A673 (cell line): ENCODE results near the gene EMID1. TPM values are rescaled to one million over a fixed set of nuclear protein-coding genes. Genes with fewer than 3 reads are reported as not detected.

Experiments used
- BruUV-seq: library from RNA; stranded (reverse); fragments of 400-500 nt; replicated peaks from 2 replicates; lab custom pipeline; 2021; lab: Mats Ljungman, UMichigan
- CTCF ChIA-PET: fragments of 300-600 bp; sonication (Branson Sonifier 250); formaldehyde crosslinking; loops from one replicate; lab custom pipeline; 2022; ENCODE audit warnings: antibody characterized with exemption; lab: Charles Lee
- POLR2A ChIA-PET: fragments of 300-600 bp; sonication (Branson Sonifier 250); formaldehyde crosslinking; loops from one replicate; lab custom pipeline; 2022; ENCODE audit warnings: antibody characterized with exemption; ENCODE audit not compliant: low non-redundant PET; lab: Charles Lee
- DNase-seq: peaks from one replicate; pipeline ENCODE4 v3.0.0-alpha.2; 2015; ENCODE audit warnings: low spot score
- H3K27ac ChIP-seq: fragments of 200-600 bp; sonication (generic); 2 replicates; pipeline ENCODE4 v1.5.1; 2016; ENCODE audit warnings: mixed run types, low read depth, mild to moderate bottlenecking, mixed read lengths, antibody characterized with exemption, low read length; ENCODE audit not compliant: poor library complexity, severe bottlenecking
- H3K27me3 ChIP-seq: fragments of 200-600 bp; sonication (generic); replicated peaks from 2 replicates; pipeline ENCODE4 v1.6.1; 2017; ENCODE audit warnings: mixed run types, low read depth, mild to moderate bottlenecking, mixed read lengths, antibody characterized with exemption, low read length; ENCODE audit not compliant: insufficient read depth, poor library complexity
- H3K36me3 ChIP-seq: fragments of 200-600 bp; sonication (generic); 2 replicates; pipeline ENCODE4 v1.6.1; 2016; ENCODE audit warnings: mixed run types, mild to moderate bottlenecking, mixed read lengths, antibody characterized with exemption, low read length; ENCODE audit not compliant: insufficient read depth, poor library complexity, severe bottlenecking
- H3K4me1 ChIP-seq: fragments of 200-600 bp; sonication (generic); 2 replicates; pipeline ENCODE4 v1.6.1; 2017; ENCODE audit warnings: mixed run types, mild to moderate bottlenecking, mixed read lengths, antibody characterized with exemption, low read length; ENCODE audit not compliant: insufficient read depth, poor library complexity, severe bottlenecking
- H3K4me3 ChIP-seq: fragments of 200-600 bp; sonication (generic); 2 replicates; pipeline ENCODE4 v1.5.1; 2016; ENCODE audit warnings: low read depth, mixed run types, mild to moderate bottlenecking, mixed read lengths, low read length; ENCODE audit not compliant: poor library complexity, severe bottlenecking
- H3K9me3 ChIP-seq: fragments of 200-600 bp; sonication (generic); 2 replicates; pipeline ENCODE4 v1.6.1; 2016; ENCODE audit warnings: mixed run types, low read depth, mild to moderate bottlenecking, mixed read lengths, antibody characterized with exemption, low read length; ENCODE audit not compliant: poor library complexity, severe bottlenecking
- CTCF ChIP-seq: fragments of 300-800, 200-600 bp; sonication (generic); conservative IDR thresholded peaks from 2 replicates; pipeline ENCODE4 v1.5.1; 2017; ENCODE audit warnings: low read depth, mild to moderate bottlenecking, antibody characterized with exemption, low read length, moderate library complexity, mixed read lengths
- EZH2 ChIP-seq: fragments of 200-600 bp; sonication (generic); IDR thresholded peaks from 2 replicates; pipeline ENCODE4 v1.6.1; 2017; ENCODE audit warnings: borderline replicate concordance, low read depth, mild to moderate bottlenecking, mixed read lengths, antibody characterized with exemption, low read length; ENCODE audit not compliant: poor library complexity, severe bottlenecking
- intact Hi-C: fragments of 100-400 bp; cut with micrococcal nuclease; formaldehyde crosslinking; loops from one replicate; pipeline ENCODE4 v1.10.0; 2022; ENCODE audit not compliant: unreplicated experiment
- total RNA-seq: library from RNA; stranded (reverse); gene quantifications from 2 replicates; pipeline ENCODE4 v1.2.3, GENCODE V29; 2021

EMID1 gene
- total RNA-seq, 1 experiment from 2014 or later, result not detected

- ChIA-PET CTCF (no interaction called here), POLR2A (no interaction called here)
- Histone ChIP-seq H3K36me3 (no peaks in the 10 kb centered on the region), H3K27ac (no peak overlapping the region), H3K4me3 (no peak overlapping the region), H3K4me1 (no peaks in the 10 kb centered on the region), H3K9me3 (no peaks in the 10 kb centered on the region), H3K27me3 (no peaks in the 10 kb centered on the region)
- intact Hi-C loops, result no loop called here
- no peak for TF ChIP-seq EZH2
- TF ChIP-seq CTCF, result no peak
- DNase-seq, result no peak
- BruUV-seq, result no TSS peak
Observed at GRCh38 chr22:29254286-29254660, 48.6 kb downstream of the EMID1 start.

GRCh38 chr22:29255064-29255621 is 49.4 kb downstream of the EMID1 start:
- Histone ChIP-seq H3K36me3 (peaks cover 2% of the 10 kb centered on the region), H3K27ac (no peak overlapping the region), H3K4me3 (no peak overlapping the region), H3K27me3 (no peaks in the 10 kb centered on the region), H3K4me1 (no peaks in the 10 kb centered on the region), H3K9me3 (no peaks in the 10 kb centered on the region)
- POLR2A ChIA-PET, result no interaction called here
- intact Hi-C loops, result no loop called here
- no peak for DNase-seq
- TF ChIP-seq CTCF, result no peak
- no peak for TF ChIP-seq EZH2
- BruUV-seq, result no TSS peak
- CTCF ChIA-PET, result no interaction called here

- Histone ChIP-seq H3K27ac (no peak overlapping the region), H3K4me3 (no peak overlapping the region), H3K4me1 (no peaks in the 10 kb centered on the region), H3K9me3 (no peaks in the 10 kb centered on the region), H3K27me3 (no peaks in the 10 kb centered on the region), H3K36me3 (peaks cover 11% of the 10 kb centered on the region)
- CTCF ChIA-PET, result no interaction called here
- no peak for DNase-seq
- TF ChIP-seq CTCF (no peak), EZH2 (no peak)
- BruUV-seq, result no TSS peak
- POLR2A ChIA-PET, result interaction anchor here (0.5 kb wide), 1 partner anchor 312 kb away, joined by 4 read pairs; no protein-coding TSS in a partner anchor
- intact Hi-C loops, result no loop called here
Observed at GRCh38 chr22:29256606-29257325, 51.1 kb downstream of the EMID1 start.
